Measurements from ENCODE around the gene FIBP.

FIBP gene

GRCh38 chr11:65858681-65859087, 29.6 kb downstream of the FIBP start:
- Histone ChIP-seq H3K27me3 (replicated peaks) (no peaks in the 10 kb centered on the region), H3K27ac (peak overlapping the region; percentile 93), H3K4me3 (ENCODE audit: low read depth, low read length) (peak overlapping the region; percentile 61), H3K36me3 (replicated peaks) (peaks cover 52% of the 10 kb centered on the region)
- no peak for TF ChIP-seq CTCF (IDR thresholded peaks at IDR 0.05; ENCODE audit: low read depth, low read length, missing control alignments)
- in situ Hi-C loops (cut with HindIII; ENCODE audit: low pct_ligation_motif_present, low sequenced_read_pairs): no loop called here
- DNase-seq: no peak

GRCh38 chr11:65857853-65858680, 30.2 kb downstream of the FIBP start, which contains the start of gene CFL1:
CFL1 (minus strand) TSS chr11:65858180; CDS start chr11:65858099, 81 bp downstream.
- DNase-seq: peak; percentile 98
- Histone ChIP-seq H3K36me3 (replicated peaks) (peaks cover 52% of the 10 kb centered on the region), H3K4me3 (ENCODE audit: low read depth, low read length) (peak within 1 kb of the TSS; percentile 95), H3K27ac (peak within 1 kb of the TSS; percentile 93), H3K27me3 (replicated peaks) (no peaks in the 10 kb centered on the region)
- in situ Hi-C loops (cut with HindIII; ENCODE audit: low pct_ligation_motif_present, low sequenced_read_pairs): no loop called here
- TF ChIP-seq CTCF (IDR thresholded peaks at IDR 0.05; ENCODE audit: low read depth, low read length, missing control alignments): no peak

GRCh38 chr11:65857500-65857852, 30.8 kb downstream of the FIBP start:
- Histone ChIP-seq H3K36me3 (replicated peaks) (peaks cover 53% of the 10 kb centered on the region), H3K27me3 (replicated peaks) (no peaks in the 10 kb centered on the region), H3K27ac (peak overlapping the region; percentile 93), H3K4me3 (ENCODE audit: low read depth, low read length) (peak overlapping the region; percentile 95)
- TF ChIP-seq CTCF (IDR thresholded peaks at IDR 0.05; ENCODE audit: low read depth, low read length, missing control alignments): no peak
- DNase-seq: no peak
- in situ Hi-C loops (cut with HindIII; ENCODE audit: low pct_ligation_motif_present, low sequenced_read_pairs): no loop called here

- H3K27me3 ChIP-seq (replicated peaks): no peaks in the 10 kb centered on the region
- in situ Hi-C loops (cut with HindIII; ENCODE audit: low pct_ligation_motif_present, low sequenced_read_pairs): no loop called here
- H3K4me3 ChIP-seq (ENCODE audit: low read depth, low read length): peak overlapping the region; percentile 95
- DNase-seq: peak; percentile 63
- H3K27ac ChIP-seq: peak overlapping the region; percentile 93
- TF ChIP-seq CTCF (IDR thresholded peaks at IDR 0.05; ENCODE audit: low read depth, low read length, missing control alignments): no peak
- H3K36me3 ChIP-seq (replicated peaks): peaks cover 54% of the 10 kb centered on the region
Observed at GRCh38 chr11:65856689-65857499, 31.4 kb downstream of the FIBP start.

- peaks cover 61% of the 10 kb centered on the region for H3K36me3 ChIP-seq (replicated peaks)
- peak overlapping the region; percentile 95 for H3K4me3 ChIP-seq (ENCODE audit: low read depth, low read length)
- no peaks in the 10 kb centered on the region for H3K27me3 ChIP-seq (replicated peaks)
- no peak overlapping the region for H3K27ac ChIP-seq
- no peak for DNase-seq
- in situ Hi-C loops (cut with HindIII; ENCODE audit: low pct_ligation_motif_present, low sequenced_read_pairs): no loop called here
- TF ChIP-seq CTCF (IDR thresholded peaks at IDR 0.05; ENCODE audit: low read depth, low read length, missing control alignments): no peak
Observed at GRCh38 chr11:65855927-65856363, 32.3 kb downstream of the FIBP start.
